ENCODE data around the gene ZNF800. TPM values are rescaled to one million over a fixed set of nuclear protein-coding genes. Genes with fewer than 3 reads are reported as not detected.

Gene ZNF800
- total and polyA plus RNA-seq, 3 experiments from 2014 or later, result 43.8 to 51.5 (median 43.8) TPM

- H3K4me1 ChIP-seq (ENCODE audit: insufficient read depth, low read length), result no peaks in the 10 kb centered on the region
- H3K9me3 ChIP-seq (ENCODE audit: low read length), result no peaks in the 10 kb centered on the region
- H3K36me3 ChIP-seq (ENCODE audit: insufficient read depth, low read length), result no peaks in the 10 kb centered on the region
- H3K27ac Mint-ChIP-seq, result peak overlapping the region in 2 of 8 donors; percentile 51 to 85
- H3K36me3 Mint-ChIP-seq, result peaks cover 0 to 5% (median 2%) of the 10 kb centered on the region in 3 donors
- peaks cover 0 to 4% (median 4%) of the 10 kb centered on the region in 5 donors for H3K9me3 Mint-ChIP-seq
- peaks cover 12 to 26% (median 19%) of the 10 kb centered on the region in 3 donors for H3K4me1 Mint-ChIP-seq
- H3K4me3 ChIP-seq (ENCODE audit: low read length), result no peak overlapping the region
- H3K27ac ChIP-seq (ENCODE audit: low read depth, low read length), result no peak overlapping the region
- POLR2A ChIA-PET, result no interaction called here
- no peaks in the 10 kb centered on the region for H3K27me3 ChIP-seq (ENCODE audit: insufficient read depth, low read length, poor library complexity, severe bottlenecking)
- H3K4me3 Mint-ChIP-seq, result peak overlapping the region; percentile 13 to 89 (median 71)
- CTCF ChIA-PET, result interaction anchor here (1.4 to 3.0 kb wide), 6 partner anchors 10 to 173 kb away, joined by 6 to 44 read pairs (median 8); no protein-coding TSS in a partner anchor
- DNase-seq, result no peak
- peaks cover 0 to 3% of the 10 kb centered on the region in 2 donors for H3K27me3 Mint-ChIP-seq
These were observed 45.8 kb downstream of the ZNF800 start for GRCh38 chr7:127346575-127347256.

- Histone ChIP-seq H3K9me3 (ENCODE audit: low read length) (no peaks in the 10 kb centered on the region), H3K4me3 (ENCODE audit: low read length) (no peak overlapping the region), H3K4me1 (ENCODE audit: insufficient read depth, low read length) (no peaks in the 10 kb centered on the region), H3K27me3 (ENCODE audit: insufficient read depth, low read length, poor library complexity, severe bottlenecking) (no peaks in the 10 kb centered on the region), H3K36me3 (ENCODE audit: insufficient read depth, low read length) (no peaks in the 10 kb centered on the region), H3K27ac (ENCODE audit: low read depth, low read length) (no peak overlapping the region)
- POLR2A ChIA-PET, result no interaction called here
- Mint-ChIP-seq H3K27me3 (peaks cover 7 to 12% of the 10 kb centered on the region in 2 donors), H3K36me3 (peaks cover 0 to 5% (median 2%) of the 10 kb centered on the region in 3 donors), H3K4me1 (peaks cover 6 to 19% (median 14%) of the 10 kb centered on the region in 3 donors), H3K27ac (no peak overlapping the region), H3K9me3 (peaks cover 0 to 4% (median 4%) of the 10 kb centered on the region in 5 donors), H3K4me3 (no peak overlapping the region)
- CTCF ChIA-PET, result interaction anchor here (1.1 kb wide), 1 partner anchor 105 kb away, joined by 3 read pairs; no protein-coding TSS in a partner anchor
- no peak for DNase-seq
These were observed 49.9 kb downstream of the ZNF800 start for GRCh38 chr7:127342596-127342995.

- H3K9me3 Mint-ChIP-seq, result peaks cover 0 to 4% (median 4%) of the 10 kb centered on the region in 5 donors
- H3K4me3 ChIP-seq (ENCODE audit: low read length), result no peak overlapping the region
- H3K27me3 Mint-ChIP-seq, result peaks cover 20 to 41% of the 10 kb centered on the region in 2 donors
- H3K4me1 ChIP-seq (ENCODE audit: insufficient read depth, low read length), result no peaks in the 10 kb centered on the region
- H3K27ac ChIP-seq (ENCODE audit: low read depth, low read length), result no peak overlapping the region
- H3K27me3 ChIP-seq (ENCODE audit: insufficient read depth, low read length, poor library complexity, severe bottlenecking), result no peaks in the 10 kb centered on the region
- no peak for DNase-seq
- H3K36me3 ChIP-seq (ENCODE audit: insufficient read depth, low read length), result no peaks in the 10 kb centered on the region
- H3K4me1 Mint-ChIP-seq, result no peaks in the 10 kb centered on the region
- peaks cover 0 to 8% (median 0%) of the 10 kb centered on the region in 3 donors for H3K36me3 Mint-ChIP-seq
- H3K27ac Mint-ChIP-seq, result no peak overlapping the region
- ChIA-PET POLR2A (no interaction called here), CTCF (interaction anchor here (1.2 kb wide), 1 partner anchor 10 kb away, joined by 5 read pairs; no protein-coding TSS in a partner anchor)
- H3K4me3 Mint-ChIP-seq, result no peak overlapping the region
- no peaks in the 10 kb centered on the region for H3K9me3 ChIP-seq (ENCODE audit: low read length)
These were observed 54.4 kb downstream of the ZNF800 start for GRCh38 chr7:127338122-127338521.

- no peaks in the 10 kb centered on the region for H3K9me3 ChIP-seq (ENCODE audit: low read length)
- no peaks in the 10 kb centered on the region for H3K36me3 ChIP-seq (ENCODE audit: insufficient read depth, low read length)
- no peak overlapping the region for H3K27ac ChIP-seq (ENCODE audit: low read depth, low read length)
- Mint-ChIP-seq H3K27ac (no peak overlapping the region), H3K4me3 (no peak overlapping the region), H3K4me1 (no peaks in the 10 kb centered on the region), H3K36me3 (peaks cover 0 to 8% (median 0%) of the 10 kb centered on the region in 3 donors), H3K27me3 (peaks cover 20 to 46% of the 10 kb centered on the region in 2 donors), H3K9me3 (peaks cover 0 to 4% (median 4%) of the 10 kb centered on the region in 5 donors)
- no peak overlapping the region for H3K4me3 ChIP-seq (ENCODE audit: low read length)
- no peaks in the 10 kb centered on the region for H3K4me1 ChIP-seq (ENCODE audit: insufficient read depth, low read length)
- ChIA-PET CTCF (interaction anchor here (1.0 kb wide), 1 partner anchor 10 kb away, joined by 7 read pairs; no protein-coding TSS in a partner anchor), POLR2A (no interaction called here)
- DNase-seq, result no peak
- no peaks in the 10 kb centered on the region for H3K27me3 ChIP-seq (ENCODE audit: insufficient read depth, low read length, poor library complexity, severe bottlenecking)
These were observed 54.9 kb downstream of the ZNF800 start for GRCh38 chr7:127337581-127337980.

- Mint-ChIP-seq H3K4me3 (peak overlapping the region in 1 of 7 donors; percentile 9), H3K27me3 (peaks cover 27 to 56% of the 10 kb centered on the region in 2 donors), H3K27ac (no peak overlapping the region), H3K4me1 (no peaks in the 10 kb centered on the region), H3K36me3 (peaks cover 0 to 3% (median 0%) of the 10 kb centered on the region in 3 donors), H3K9me3 (peaks cover 0 to 1% (median 0%) of the 10 kb centered on the region in 5 donors)
- Histone ChIP-seq H3K27me3 (ENCODE audit: insufficient read depth, low read length, poor library complexity, severe bottlenecking) (no peaks in the 10 kb centered on the region), H3K4me1 (ENCODE audit: insufficient read depth, low read length) (no peaks in the 10 kb centered on the region), H3K36me3 (ENCODE audit: insufficient read depth, low read length) (no peaks in the 10 kb centered on the region), H3K9me3 (ENCODE audit: low read length) (no peaks in the 10 kb centered on the region), H3K27ac (ENCODE audit: low read depth, low read length) (no peak overlapping the region), H3K4me3 (ENCODE audit: low read length) (no peak overlapping the region)
- DNase-seq, result no peak
- POLR2A ChIA-PET, result no interaction called here
- CTCF ChIA-PET, result no interaction called here
These were observed 56.0 kb downstream of the ZNF800 start for GRCh38 chr7:127336458-127336857.

GRCh38 chr7:127332880-127333279 lies 59.6 kb downstream of the ZNF800 start:
- H3K4me1 Mint-ChIP-seq, result no peaks in the 10 kb centered on the region
- H3K27me3 Mint-ChIP-seq, result peaks cover 25 to 56% of the 10 kb centered on the region in 2 donors
- H3K27ac Mint-ChIP-seq, result no peak overlapping the region

DNA sequence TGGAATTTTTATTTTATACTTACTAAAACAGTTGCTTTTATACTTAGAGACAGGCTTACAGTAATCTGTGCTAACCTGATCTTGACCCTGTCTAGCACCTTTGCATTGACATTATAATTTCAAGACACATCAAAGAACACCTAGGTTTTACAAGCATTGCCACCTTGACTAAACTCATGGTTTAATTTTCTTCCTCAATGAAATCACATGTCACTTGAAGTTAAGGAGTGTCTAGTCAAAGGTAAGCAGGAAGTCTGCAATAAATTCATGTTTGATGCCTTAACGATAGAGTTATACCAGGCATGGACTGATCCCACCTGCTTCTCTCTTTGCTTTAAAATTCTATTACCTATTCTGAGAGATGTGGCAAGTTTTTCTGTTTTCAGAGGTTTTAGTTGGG lies 62.4 kb downstream of the ZNF800 start:
- H3K4me3 Mint-ChIP-seq, result no peak overlapping the region
- no peak overlapping the region for H3K4me3 ChIP-seq (ENCODE audit: low read length)
- no peaks in the 10 kb centered on the region for H3K9me3 Mint-ChIP-seq
- peaks cover 20 to 42% of the 10 kb centered on the region in 2 donors for H3K27me3 Mint-ChIP-seq
- CTCF ChIA-PET, result no interaction called here
- POLR2A ChIA-PET, result no interaction called here
- DNase-seq, result no peak
- H3K9me3 ChIP-seq (ENCODE audit: low read length), result no peaks in the 10 kb centered on the region
- H3K36me3 ChIP-seq (ENCODE audit: insufficient read depth, low read length), result no peaks in the 10 kb centered on the region
- H3K27me3 ChIP-seq (ENCODE audit: insufficient read depth, low read length, poor library complexity, severe bottlenecking), result no peaks in the 10 kb centered on the region
- H3K4me1 Mint-ChIP-seq, result no peaks in the 10 kb centered on the region
- H3K4me1 ChIP-seq (ENCODE audit: insufficient read depth, low read length), result no peaks in the 10 kb centered on the region
- H3K27ac ChIP-seq (ENCODE audit: low read depth, low read length), result no peak overlapping the region
- H3K27ac Mint-ChIP-seq, result no peak overlapping the region
- no peaks in the 10 kb centered on the region for H3K36me3 Mint-ChIP-seq

More at GRCh38 chr7:127332880-127333279, 59.6 kb downstream of the ZNF800 start:
- Mint-ChIP-seq H3K9me3 (peaks cover 0 to 1% (median 0%) of the 10 kb centered on the region in 5 donors), H3K4me3 (no peak overlapping the region), H3K36me3 (peaks cover 0 to 3% (median 0%) of the 10 kb centered on the region in 3 donors)
- Histone ChIP-seq H3K27ac (ENCODE audit: low read depth, low read length) (no peak overlapping the region), H3K9me3 (ENCODE audit: low read length) (no peaks in the 10 kb centered on the region), H3K36me3 (ENCODE audit: insufficient read depth, low read length) (no peaks in the 10 kb centered on the region), H3K27me3 (ENCODE audit: insufficient read depth, low read length, poor library complexity, severe bottlenecking) (no peaks in the 10 kb centered on the region), H3K4me3 (ENCODE audit: low read length) (no peak overlapping the region), H3K4me1 (ENCODE audit: insufficient read depth, low read length) (no peaks in the 10 kb centered on the region)
- POLR2A ChIA-PET, result no interaction called here
- CTCF ChIA-PET, result no interaction called here
- no peak for DNase-seq

GRCh38 chr7:127322832-127323493 lies 69.5 kb downstream of the ZNF800 start:
- Mint-ChIP-seq H3K9me3 (no peaks in the 10 kb centered on the region), H3K4me3 (peak overlapping the region in 5 of 7 donors; percentile 1 to 60 (median 21)), H3K27ac (peak overlapping the region in 7 of 8 donors; percentile 4 to 82 (median 58)), H3K27me3 (peaks cover 0 to 4% of the 10 kb centered on the region in 2 donors), H3K4me1 (peaks cover 18 to 24% (median 23%) of the 10 kb centered on the region in 3 donors), H3K36me3 (no peaks in the 10 kb centered on the region)
- H3K27ac ChIP-seq (ENCODE audit: low read depth, low read length), result no peak overlapping the region
- no peaks in the 10 kb centered on the region for H3K27me3 ChIP-seq (ENCODE audit: insufficient read depth, low read length, poor library complexity, severe bottlenecking)
- H3K9me3 ChIP-seq (ENCODE audit: low read length), result no peaks in the 10 kb centered on the region
- no peak overlapping the region for H3K4me3 ChIP-seq (ENCODE audit: low read length)
- ChIA-PET POLR2A (no interaction called here), CTCF (interaction anchor here (2.3 to 3.2 kb wide), 2 partner anchors 25 to 125 kb away, joined by 7 to 18 read pairs; no protein-coding TSS in a partner anchor)
- no peak for DNase-seq
- H3K36me3 ChIP-seq (ENCODE audit: insufficient read depth, low read length), result no peaks in the 10 kb centered on the region
- H3K4me1 ChIP-seq (ENCODE audit: insufficient read depth, low read length), result no peaks in the 10 kb centered on the region
